GM12874 (cell line): ENCODE measurements around the gene LIX1.

Experiments
- TF ChIP-seq, protein P1 (sequence below): IDR thresholded peaks from 2 replicates; pipeline ENCODE4 v1.5.1; 2011; ENCODE audit warnings: low read depth, mild to moderate bottlenecking, control low read depth, low read length, moderate library complexity; ENCODE audit not compliant: insufficient read depth

The LIX1 gene

DNA sequence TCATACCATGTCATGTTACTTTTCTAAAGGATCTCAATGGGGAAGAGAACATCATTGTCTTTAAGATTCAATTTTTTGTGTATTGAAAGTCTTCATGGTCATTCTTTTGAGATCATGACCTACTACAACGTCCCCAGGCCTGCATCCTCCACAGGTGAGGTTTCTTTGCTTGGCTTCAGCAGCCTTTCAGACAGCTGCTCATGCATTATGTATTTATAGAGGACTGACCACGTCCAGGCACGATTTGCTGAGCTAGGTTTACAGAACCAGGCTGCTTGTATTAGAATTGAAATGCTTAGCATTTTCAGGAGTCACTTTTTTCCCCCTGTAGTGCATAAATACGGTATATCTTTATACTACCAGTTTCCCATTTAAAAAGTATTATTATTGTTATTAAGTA, 70.4 kb downstream of the LIX1 start:
- TF ChIP-seq, protein P1, sequence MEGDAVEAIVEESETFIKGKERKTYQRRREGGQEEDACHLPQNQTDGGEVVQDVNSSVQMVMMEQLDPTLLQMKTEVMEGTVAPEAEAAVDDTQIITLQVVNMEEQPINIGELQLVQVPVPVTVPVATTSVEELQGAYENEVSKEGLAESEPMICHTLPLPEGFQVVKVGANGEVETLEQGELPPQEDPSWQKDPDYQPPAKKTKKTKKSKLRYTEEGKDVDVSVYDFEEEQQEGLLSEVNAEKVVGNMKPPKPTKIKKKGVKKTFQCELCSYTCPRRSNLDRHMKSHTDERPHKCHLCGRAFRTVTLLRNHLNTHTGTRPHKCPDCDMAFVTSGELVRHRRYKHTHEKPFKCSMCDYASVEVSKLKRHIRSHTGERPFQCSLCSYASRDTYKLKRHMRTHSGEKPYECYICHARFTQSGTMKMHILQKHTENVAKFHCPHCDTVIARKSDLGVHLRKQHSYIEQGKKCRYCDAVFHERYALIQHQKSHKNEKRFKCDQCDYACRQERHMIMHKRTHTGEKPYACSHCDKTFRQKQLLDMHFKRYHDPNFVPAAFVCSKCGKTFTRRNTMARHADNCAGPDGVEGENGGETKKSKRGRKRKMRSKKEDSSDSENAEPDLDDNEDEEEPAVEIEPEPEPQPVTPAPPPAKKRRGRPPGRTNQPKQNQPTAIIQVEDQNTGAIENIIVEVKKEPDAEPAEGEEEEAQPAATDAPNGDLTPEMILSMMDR = no peak

DNA sequence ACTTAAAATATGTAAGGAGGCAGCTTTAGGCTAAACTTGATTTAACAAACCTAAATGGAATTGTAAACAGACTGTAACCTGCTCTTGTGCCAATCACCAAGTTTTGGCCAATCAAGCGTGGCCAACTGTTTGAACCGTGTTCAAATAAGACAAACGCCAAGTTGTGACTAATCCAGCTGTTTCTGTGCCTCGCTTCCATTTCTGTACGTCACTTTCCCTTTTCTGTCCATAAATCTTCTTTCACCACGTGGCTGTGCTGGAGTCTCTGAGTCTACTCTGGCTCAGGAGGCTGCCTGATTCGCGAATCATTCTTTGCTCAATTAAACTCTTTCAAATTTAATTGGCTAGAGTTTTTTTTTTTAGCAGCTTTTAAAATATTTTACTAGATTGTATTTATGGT, 71.3 kb downstream of the LIX1 start:
- TF ChIP-seq, protein P1 = no peak

DNA sequence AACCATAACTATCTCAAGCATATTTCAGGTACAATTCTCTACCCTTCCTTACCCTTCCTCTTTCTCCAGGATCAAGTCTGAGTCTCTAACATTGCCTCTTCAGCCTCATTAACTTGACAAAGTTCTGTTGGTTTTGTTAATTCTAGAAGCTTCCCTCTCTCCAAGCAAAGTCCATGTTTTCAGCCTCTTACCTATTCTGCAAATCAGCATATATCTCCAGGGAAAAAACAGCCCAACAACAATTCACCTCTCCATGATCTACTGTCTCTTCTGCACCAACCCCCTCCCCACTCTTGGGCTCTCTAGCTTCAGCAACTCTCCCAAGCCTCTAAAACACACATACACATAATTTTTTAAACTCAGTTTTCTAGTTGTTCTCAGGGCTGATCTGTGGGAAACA, 72.2 kb downstream of the LIX1 start:
- TF ChIP-seq, protein P1 = no peak

DNA sequence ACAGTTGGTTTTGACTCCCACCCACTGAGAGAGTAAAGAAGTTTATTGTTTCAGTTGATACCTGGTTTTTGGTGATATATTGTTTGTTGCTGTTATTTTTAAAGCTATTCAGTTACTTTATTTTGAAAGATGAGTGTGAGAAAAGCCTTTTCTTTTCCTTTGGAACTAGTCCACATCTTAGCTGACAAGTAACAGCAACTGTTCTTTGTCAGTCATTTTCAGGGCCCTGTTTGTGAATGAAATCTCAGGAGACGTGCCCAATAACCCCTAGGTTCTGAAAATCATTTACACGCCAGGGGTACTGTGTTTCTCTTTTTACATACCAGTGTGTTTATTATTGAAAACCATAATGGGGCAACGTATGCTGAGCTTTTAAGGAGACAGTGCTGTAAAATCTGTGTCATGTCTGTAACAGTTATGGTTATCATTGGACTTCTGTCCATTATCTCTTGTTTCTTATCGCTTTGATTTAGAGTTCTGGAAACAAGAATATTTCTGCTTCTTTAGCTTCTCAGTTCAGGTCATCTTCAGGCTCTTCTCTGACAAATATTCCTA, 75.0 kb downstream of the LIX1 start:
- TF ChIP-seq, protein P1 = no peak

DNA sequence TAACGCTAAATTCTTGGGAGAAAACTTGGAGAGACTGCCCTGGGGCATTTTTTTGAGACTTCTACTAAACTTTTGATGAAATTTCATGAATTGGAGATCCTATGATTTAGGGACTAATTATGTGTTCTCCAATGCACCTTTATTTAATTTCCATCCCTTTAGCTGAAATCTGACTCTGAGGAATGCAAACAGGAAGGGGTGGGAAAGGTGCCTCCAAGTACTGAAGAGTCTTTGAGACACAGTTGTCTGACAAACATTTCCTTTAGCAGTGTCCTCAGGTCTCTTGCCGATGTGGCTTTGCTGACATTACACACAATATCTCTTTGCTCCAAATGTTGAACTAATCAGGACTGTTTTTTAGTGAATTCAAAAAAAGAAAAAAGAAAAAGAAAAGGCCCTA, 76.9 kb downstream of the LIX1 start:
- TF ChIP-seq, protein P1 = no peak

DNA sequence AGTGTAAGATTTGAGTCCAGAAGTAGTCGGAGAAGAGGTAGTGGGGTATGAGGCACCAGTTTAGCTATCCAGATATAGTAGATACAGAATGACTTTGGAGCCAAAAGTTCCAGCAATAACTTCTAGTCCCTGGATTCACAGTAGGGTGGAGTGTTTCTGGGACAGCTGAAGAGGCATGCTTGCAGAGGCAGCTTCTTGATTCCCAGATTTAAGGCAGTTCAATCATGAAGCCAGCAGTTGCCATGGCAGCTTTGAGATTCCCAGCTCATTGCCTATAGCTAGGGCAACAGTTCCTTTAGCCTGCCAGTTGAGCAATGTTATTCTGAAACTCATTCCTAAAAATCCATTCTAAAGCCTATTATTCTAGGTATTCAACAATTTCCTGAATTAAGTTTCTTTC, 79.2 kb downstream of the LIX1 start:
- TF ChIP-seq, protein P1 = no peak

DNA sequence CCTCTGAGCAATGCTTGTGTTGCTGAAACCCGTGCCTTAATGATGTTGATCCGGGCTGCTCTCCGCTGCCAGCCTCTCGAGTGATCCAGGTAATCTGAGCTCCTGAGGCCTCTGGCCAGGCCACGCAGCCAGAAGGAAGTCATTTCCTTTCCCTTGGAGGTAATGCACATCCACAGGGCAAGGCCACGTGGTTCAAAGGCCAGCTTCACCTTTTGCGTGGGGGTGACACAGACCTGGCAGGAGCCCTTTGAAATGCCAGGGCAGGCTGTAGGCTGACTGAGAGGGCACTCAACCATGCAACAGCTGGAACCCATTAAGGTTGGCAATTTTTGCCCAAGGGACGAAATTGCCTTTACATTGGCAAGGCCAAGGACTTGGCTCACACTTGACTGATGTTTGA, 80.4 kb downstream of the LIX1 start:
- TF ChIP-seq, protein P1 = no peak

DNA sequence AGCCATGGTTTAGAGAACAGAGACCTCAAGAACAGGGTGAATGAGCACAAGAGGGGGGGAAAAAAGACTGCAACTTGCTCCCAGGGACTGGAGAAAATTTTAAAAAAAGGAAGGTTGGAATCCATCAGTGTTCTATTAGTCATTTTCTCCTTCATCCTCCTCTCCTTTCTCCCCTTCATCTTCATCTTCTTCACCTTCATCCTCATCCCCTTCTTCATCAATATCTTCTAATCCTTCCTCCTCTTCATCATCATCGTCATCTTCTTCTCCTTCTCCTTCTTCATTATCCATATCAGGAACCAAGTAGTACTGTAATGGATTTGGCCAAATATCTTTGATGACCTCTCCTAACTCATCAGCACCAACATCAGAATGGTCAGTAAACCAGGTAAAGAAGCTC, 86.1 kb downstream of the LIX1 start:
- TF ChIP-seq, protein P1 = no peak
